B cell (primary cell): ENCODE measurements around the gene ARL14EPL.

Experiments used
- CTCF ChIP-seq: fragments of 200-600 bp; IDR thresholded peaks from one replicate; pipeline ENCODE4 v1.8.0; 2022; ENCODE audit warnings: antibody characterized with exemption, mild to moderate bottlenecking
- EZH2 ChIP-seq: IDR thresholded peaks from 2 replicates; pipeline ENCODE4 v1.6.1; 2012; ENCODE audit warnings: borderline replicate concordance, low read depth, mild to moderate bottlenecking, moderate library complexity, low read length; ENCODE audit not compliant: insufficient read depth, poor library complexity, severe bottlenecking

GRCh38 chr5:116090302-116090701, 58.0 kb downstream of the ARL14EPL start:
- no peak for TF ChIP-seq CTCF
- no peak for TF ChIP-seq EZH2
